Measurements from ENCODE around the gene H2AZ2.
"Not testable (repeated sequence)": the region's sequence is repeated elsewhere in the genome, so short reads cannot be mapped to it uniquely, and the experiment has no call there.

DNA sequence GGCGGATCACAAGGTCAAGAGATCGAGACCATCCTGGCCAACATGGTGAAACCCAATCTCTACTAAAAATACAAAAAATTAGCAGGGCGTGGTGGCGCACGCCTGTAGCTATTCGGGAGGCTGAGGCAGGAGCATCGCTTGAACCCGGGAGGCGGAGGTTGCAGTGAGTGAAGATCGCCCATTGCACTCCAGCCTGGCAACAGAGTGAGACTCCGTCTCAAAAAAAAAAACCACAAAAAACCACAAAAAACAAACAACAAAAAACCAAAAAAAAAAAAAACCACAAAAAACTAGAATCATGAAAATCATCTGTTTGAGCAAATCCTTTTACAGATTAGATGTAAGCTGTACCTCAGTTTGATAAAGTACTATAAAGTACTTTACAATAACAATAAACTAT is 1.5 kb downstream of the H2AZ2 start:
- TF ChIP-seq, protein P1, sequence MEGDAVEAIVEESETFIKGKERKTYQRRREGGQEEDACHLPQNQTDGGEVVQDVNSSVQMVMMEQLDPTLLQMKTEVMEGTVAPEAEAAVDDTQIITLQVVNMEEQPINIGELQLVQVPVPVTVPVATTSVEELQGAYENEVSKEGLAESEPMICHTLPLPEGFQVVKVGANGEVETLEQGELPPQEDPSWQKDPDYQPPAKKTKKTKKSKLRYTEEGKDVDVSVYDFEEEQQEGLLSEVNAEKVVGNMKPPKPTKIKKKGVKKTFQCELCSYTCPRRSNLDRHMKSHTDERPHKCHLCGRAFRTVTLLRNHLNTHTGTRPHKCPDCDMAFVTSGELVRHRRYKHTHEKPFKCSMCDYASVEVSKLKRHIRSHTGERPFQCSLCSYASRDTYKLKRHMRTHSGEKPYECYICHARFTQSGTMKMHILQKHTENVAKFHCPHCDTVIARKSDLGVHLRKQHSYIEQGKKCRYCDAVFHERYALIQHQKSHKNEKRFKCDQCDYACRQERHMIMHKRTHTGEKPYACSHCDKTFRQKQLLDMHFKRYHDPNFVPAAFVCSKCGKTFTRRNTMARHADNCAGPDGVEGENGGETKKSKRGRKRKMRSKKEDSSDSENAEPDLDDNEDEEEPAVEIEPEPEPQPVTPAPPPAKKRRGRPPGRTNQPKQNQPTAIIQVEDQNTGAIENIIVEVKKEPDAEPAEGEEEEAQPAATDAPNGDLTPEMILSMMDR (IDR thresholded peaks at IDR 0.05; ENCODE audit: low read length) = not testable (repeated sequence)
- not testable (repeated sequence) for TF ChIP-seq EZH2 (optimal IDR thresholded peaks at IDR 0.05; ENCODE audit: low read depth, low read length)
